NCI-H1092 treated with DMSO at 0.1 percent for 48 hours (cell line): ENCODE results near the gene BRAT1.

Source experiments
- DNase-seq: peaks from one replicate; lab custom pipeline; 2025; lab: John Stamatoyannopoulos, UW

The BRAT1 gene

DNA sequence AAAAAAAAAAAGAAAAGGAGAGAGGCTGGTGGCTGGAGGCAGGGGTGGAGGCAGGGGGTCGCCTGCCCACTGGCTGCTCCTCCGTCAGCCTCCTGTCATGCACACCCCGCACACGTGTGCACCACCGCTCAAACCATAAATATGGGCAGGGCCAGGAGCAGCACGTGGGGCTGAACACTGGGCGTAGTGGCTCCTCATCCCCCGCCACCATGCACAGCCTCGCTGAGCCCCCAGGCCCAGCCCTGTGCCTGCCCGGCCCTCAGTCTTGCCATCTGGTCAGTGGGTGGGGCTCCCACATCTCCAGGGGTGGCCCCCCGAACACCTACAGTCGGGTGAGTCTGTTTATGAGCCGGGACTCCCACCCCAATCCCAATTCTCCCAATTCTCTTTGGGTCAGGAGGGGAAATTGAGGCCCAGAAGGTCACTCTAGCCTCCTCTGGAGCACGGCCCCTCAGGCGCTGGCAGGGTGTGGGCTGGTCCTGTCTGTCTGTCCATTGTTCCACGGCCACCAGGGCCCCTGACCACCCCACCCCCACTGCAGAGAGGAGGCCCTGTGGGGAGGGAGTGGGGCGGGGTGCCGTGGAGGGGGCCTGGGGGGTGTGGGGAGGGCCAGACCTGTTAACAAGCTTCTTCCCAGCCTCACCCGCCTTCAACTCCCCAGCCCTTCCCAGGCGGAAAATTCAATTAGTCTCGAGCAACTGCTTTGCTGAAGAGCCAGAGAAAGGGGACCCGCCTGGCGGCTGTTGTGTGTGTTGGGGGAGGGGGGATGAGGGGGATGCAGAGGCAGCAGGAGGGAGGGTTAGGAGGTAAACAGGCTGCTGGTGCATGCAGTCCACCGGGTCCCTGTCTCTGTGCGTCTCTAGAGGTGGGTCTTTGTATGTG is 59.7 kb downstream of the BRAT1 start:
- no peak for DNase-seq

DNA sequence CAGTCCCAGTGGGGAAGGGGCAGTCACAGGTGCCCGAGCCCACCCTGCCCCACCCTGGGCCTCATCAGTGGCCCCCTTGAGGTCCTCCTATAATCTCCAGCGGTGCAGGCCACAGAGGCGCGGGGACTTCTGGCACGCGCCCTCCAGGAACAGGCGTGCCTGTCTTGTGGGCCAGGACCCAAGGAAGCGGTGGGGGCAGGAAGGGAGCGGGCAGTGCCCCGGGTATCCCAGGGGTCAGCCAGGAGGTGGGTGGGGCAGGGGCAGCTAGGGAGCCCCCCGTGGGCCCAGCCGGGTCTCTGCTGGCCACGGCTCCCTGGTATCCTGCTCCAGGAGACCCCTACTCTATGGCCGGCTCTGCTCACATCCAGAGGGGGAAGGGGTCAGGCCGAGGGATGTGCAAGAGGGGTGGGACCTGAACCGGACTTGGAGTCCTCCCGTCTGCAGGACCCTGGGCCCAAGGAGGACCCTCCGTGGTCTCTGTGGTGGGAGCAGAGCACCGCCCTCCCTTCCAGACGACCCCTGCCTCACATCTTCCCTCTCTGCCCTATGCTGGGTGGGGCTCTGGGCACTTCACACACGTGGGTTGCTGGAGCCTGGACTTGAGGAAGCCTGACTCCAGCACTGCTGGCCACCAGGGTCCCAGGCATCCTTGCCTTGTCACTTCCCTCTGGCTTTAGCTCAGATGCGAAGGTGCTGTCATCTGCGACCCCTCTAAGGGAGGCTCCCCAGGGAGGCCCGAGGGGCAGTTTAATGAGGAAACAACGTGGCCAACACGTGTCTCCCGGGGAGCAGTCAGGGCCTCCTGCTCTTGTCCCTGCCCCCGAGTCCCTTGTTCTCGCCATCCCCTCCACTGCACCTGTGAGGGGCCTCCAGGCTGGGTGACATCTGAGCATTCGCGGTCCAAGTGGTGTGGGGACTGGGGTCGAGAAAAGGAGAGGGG is 60.9 kb downstream of the BRAT1 start:
- DNase-seq: no peak

GRCh38 chr7:2493205-2494164 is 61.8 kb downstream of the BRAT1 start:
- no peak for DNase-seq

GRCh38 chr7:2492038-2492437 is 63.3 kb downstream of the BRAT1 start:
- no peak for DNase-seq

DNA sequence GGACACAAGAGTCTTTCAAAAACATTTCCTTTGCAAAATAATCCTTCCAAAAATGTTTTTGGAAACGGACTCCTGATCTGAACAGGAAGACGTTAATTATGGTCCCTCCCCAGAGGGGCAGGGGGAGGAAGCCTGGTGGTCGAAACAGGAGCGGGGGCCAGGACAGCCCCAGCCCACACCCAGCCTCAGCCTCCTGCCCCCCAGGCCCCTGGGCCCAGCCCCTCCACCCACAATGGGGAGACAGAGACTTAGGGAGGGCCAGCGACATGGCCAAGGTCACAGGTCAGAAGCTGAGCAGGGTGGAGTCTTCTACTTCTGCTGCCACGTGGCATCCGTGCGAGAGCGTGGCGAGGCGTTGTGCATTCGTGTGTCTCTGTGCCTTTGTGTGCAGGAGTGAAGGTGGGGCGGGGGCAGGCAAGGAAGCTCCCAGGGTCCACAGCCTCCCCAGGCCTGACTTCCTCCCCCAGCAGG is 65.1 kb downstream of the BRAT1 start:
- DNase-seq: no peak

GRCh38 chr7:2488681-2489080 is 66.6 kb downstream of the BRAT1 start:
- DNase-seq: no peak

- DNase-seq: no peak
Observed at GRCh38 chr7:2488272-2488645, 67.1 kb downstream of the BRAT1 start.
